ENCODE measurements around the gene S100A8. TPM values are rescaled to one million over a fixed set of nuclear protein-coding genes. Genes with fewer than 3 reads are reported as not detected.

Gene S100A8
- total RNA-seq, 4 donors from 2014 or later, result 13.1 to 745 (median 110) TPM

DNA sequence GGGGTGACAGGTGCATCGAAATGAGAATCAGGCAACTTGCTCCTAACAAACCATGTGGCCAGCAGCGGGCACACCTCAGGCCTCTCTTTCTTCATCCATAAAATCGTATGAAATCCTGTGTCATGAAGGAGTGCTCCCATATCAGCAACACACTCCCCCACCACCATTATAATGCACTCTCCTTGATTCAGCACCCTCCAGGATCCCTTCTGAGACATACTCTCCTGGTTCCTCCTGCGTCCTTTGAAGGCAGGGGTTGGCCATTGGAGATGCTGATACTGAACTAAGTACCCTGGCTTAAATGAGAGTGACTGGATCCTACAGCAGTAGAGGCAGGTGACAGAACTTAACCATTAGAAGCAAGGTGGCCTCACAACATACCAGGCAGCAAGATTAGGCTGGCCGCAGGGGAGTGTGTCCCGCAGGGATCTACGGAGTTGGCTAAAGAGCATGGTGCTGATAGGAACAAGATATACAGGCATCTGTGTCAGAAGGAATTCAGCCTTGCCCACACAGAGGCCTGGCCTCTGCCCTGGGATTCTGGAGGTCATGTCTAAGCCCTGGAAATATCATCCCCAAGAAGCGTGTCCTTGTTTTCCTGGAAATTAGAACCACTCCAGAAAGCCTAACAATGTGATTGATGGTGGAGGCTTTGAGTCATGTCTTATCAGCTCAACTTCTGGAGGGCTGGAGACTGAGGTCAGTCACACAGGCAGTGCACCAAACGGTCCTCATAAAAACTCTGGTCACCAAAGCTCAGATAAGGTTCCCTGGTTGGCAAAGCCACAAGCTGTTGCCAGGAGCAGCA, 42.2 kb upstream of the S100A8 start:
- no peak overlapping the region for H3K4me3 ChIP-seq
- no peaks in the 10 kb centered on the region for H3K4me1 ChIP-seq
- H3K9me3 ChIP-seq, result no peaks in the 10 kb centered on the region
- no peak overlapping the region for H3K27ac ChIP-seq
- ATAC-seq, result no peak
- no peaks in the 10 kb centered on the region for H3K36me3 ChIP-seq
- no peak for TF ChIP-seq POLR2A (IDR thresholded peaks at IDR 0.05)
- TF ChIP-seq EP300 (IDR thresholded peaks at IDR 0.05), result no peak
- TF ChIP-seq POLR2AphosphoS5 (IDR thresholded peaks at IDR 0.05), result no peak
- TF ChIP-seq, protein P1, sequence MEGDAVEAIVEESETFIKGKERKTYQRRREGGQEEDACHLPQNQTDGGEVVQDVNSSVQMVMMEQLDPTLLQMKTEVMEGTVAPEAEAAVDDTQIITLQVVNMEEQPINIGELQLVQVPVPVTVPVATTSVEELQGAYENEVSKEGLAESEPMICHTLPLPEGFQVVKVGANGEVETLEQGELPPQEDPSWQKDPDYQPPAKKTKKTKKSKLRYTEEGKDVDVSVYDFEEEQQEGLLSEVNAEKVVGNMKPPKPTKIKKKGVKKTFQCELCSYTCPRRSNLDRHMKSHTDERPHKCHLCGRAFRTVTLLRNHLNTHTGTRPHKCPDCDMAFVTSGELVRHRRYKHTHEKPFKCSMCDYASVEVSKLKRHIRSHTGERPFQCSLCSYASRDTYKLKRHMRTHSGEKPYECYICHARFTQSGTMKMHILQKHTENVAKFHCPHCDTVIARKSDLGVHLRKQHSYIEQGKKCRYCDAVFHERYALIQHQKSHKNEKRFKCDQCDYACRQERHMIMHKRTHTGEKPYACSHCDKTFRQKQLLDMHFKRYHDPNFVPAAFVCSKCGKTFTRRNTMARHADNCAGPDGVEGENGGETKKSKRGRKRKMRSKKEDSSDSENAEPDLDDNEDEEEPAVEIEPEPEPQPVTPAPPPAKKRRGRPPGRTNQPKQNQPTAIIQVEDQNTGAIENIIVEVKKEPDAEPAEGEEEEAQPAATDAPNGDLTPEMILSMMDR (IDR thresholded peaks at IDR 0.05), result no peak
- peaks cover 32% of the 10 kb centered on the region for H3K27me3 ChIP-seq
- WGBS, 2 donors (ENCODE audit: low coverage in 1 of 2), result 50% methylated on average over 5 of the region's 9 CpGs; no CpG with 5 or more reads in 1 of the 2 donors

GRCh38 chr1:153431928-153432327, 41.1 kb upstream of the S100A8 start:
- no peak for TF ChIP-seq POLR2A (IDR thresholded peaks at IDR 0.05)
- TF ChIP-seq EP300 (IDR thresholded peaks at IDR 0.05), result no peak
- no peak for TF ChIP-seq POLR2AphosphoS5 (IDR thresholded peaks at IDR 0.05)
- TF ChIP-seq, protein P1 (IDR thresholded peaks at IDR 0.05), result no peak
- 48 to 86% methylated on average over 1 to 4 of the region's 4 CpGs for WGBS, 2 donors (ENCODE audit: low coverage in 1 of 2)
- Histone ChIP-seq H3K9me3 (no peaks in the 10 kb centered on the region), H3K36me3 (no peaks in the 10 kb centered on the region), H3K27ac (no peak overlapping the region), H3K4me1 (no peaks in the 10 kb centered on the region), H3K4me3 (no peak overlapping the region), H3K27me3 (peaks cover 28% of the 10 kb centered on the region)
- no peak for ATAC-seq

DNA sequence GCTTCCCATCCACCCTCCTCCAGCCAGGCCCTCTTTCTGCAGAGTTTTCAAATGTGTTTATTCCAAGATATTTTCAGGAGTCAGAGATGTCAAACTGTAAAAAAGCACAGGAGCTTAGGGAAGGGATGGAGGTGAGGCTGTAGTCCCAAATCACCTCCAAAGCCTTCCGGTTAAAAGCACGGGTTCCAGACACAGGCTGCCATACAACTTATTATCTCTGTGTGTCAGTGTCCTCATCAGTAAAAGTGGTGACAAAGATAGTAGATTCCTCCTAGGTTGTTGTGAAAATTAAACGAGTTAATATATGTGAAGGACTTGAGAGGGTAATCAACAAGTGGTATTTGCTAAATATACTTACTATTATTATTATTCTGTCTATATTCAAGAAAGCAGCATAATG, 40.6 kb upstream of the S100A8 start:
- no peak for ATAC-seq
- WGBS, 2 donors (ENCODE audit: low coverage in 1 of 2), result 68 to 82% methylated on average over 3 of the region's 3 CpGs
- H3K9me3 ChIP-seq, result no peaks in the 10 kb centered on the region
- TF ChIP-seq, protein P1 (IDR thresholded peaks at IDR 0.05), result no peak
- no peak for TF ChIP-seq EP300 (IDR thresholded peaks at IDR 0.05)
- no peak for TF ChIP-seq POLR2AphosphoS5 (IDR thresholded peaks at IDR 0.05)
- no peak for TF ChIP-seq POLR2A (IDR thresholded peaks at IDR 0.05)
- peaks cover 33% of the 10 kb centered on the region for H3K27me3 ChIP-seq
- H3K4me1 ChIP-seq, result no peaks in the 10 kb centered on the region
- H3K27ac ChIP-seq, result no peak overlapping the region
- H3K36me3 ChIP-seq, result no peaks in the 10 kb centered on the region
- no peak overlapping the region for H3K4me3 ChIP-seq

GRCh38 chr1:153431002-153431401, 40.1 kb upstream of the S100A8 start:
- no peak for ATAC-seq
- TF ChIP-seq EP300 (IDR thresholded peaks at IDR 0.05) (no peak), POLR2A (IDR thresholded peaks at IDR 0.05) (no peak), POLR2AphosphoS5 (IDR thresholded peaks at IDR 0.05) (no peak)
- TF ChIP-seq, protein P1 (IDR thresholded peaks at IDR 0.05), result no peak
- H3K9me3 ChIP-seq, result no peaks in the 10 kb centered on the region

DNA sequence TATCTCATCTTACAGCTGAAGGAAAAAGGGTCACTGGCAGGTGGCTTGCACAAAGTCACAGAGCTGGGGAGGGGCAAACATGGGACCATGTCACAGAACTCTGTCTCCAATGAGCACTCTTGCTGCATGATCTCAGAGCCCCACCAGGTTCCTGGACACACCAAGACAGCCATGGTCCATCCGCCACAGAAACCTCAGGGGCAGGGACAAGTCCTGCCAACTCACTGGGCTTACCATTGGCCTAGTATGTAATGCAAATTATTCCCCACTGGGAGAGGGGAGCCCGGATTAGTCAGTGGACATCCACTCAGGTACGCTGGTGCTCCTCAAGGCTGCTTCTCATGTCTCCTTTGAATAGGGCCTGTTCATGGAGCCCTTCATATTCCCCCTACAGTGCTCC, 39.7 kb upstream of the S100A8 start:
- Histone ChIP-seq H3K36me3 (no peaks in the 10 kb centered on the region), H3K27ac (no peak overlapping the region), H3K4me3 (no peak overlapping the region), H3K9me3 (no peaks in the 10 kb centered on the region), H3K27me3 (peaks cover 35% of the 10 kb centered on the region), H3K4me1 (no peaks in the 10 kb centered on the region)
- TF ChIP-seq EP300 (IDR thresholded peaks at IDR 0.05) (no peak), POLR2A (IDR thresholded peaks at IDR 0.05) (no peak), POLR2AphosphoS5 (IDR thresholded peaks at IDR 0.05) (no peak)
- TF ChIP-seq, protein P1 (IDR thresholded peaks at IDR 0.05), result no peak
- no CpG with 5 or more reads among the region's 3 CpGs for WGBS, 2 donors (ENCODE audit: low coverage in 1 of 2)
- no peak for ATAC-seq

More at GRCh38 chr1:153431002-153431401, 40.1 kb upstream of the S100A8 start:
- peaks cover 35% of the 10 kb centered on the region for H3K27me3 ChIP-seq
- no peak overlapping the region for H3K27ac ChIP-seq
- H3K4me3 ChIP-seq, result no peak overlapping the region
- H3K36me3 ChIP-seq, result no peaks in the 10 kb centered on the region
- WGBS, 2 donors (ENCODE audit: low coverage in 1 of 2), result 83 to 87% methylated on average over 16 of the region's 17 CpGs
- H3K4me1 ChIP-seq, result no peaks in the 10 kb centered on the region

All from gastroesophageal sphincter (tissue), 4 donors.